ELF-1 (cell line): ENCODE results near the gene IFI27L1.

Experiments used
- DNase-seq: peaks from one replicate; pipeline ENCODE4 v3.0.0-alpha.2; 2016; ENCODE audit warnings: low read depth, low spot score

IFI27L1 gene

DNA sequence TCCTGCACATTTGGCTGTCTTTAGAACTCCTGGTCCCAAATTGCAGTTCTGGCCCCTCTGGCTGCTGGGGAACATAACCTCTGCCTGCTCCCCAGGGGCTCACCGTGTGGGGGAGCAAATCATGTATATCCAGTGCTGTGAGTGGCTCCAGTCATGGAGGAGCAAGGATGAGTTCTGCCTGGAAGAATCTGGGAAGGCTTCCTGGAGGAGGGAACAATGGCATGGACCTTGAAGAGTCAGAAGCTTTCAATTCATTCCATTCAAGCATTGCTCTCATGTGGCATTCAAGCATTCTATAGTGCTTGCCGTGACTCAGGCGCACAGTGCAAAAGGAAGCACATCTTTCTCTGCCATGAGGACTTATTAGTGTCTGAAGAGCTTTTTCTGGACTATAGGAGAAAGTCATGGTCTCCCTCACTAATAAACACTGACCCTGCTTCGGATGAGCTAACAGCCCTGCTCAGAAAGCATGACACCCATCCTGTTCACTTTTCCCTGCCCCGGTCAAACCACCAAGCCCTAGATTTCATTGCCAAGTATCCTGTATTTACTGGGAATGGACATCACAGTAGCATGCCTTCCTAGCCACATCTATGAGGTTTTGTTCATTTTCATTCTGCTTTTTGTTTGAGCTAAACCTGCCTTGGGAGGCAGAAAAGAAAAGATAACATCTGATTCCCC lies 32.9 kb downstream of the IFI27L1 start:
- DNase-seq: no peak

DNA sequence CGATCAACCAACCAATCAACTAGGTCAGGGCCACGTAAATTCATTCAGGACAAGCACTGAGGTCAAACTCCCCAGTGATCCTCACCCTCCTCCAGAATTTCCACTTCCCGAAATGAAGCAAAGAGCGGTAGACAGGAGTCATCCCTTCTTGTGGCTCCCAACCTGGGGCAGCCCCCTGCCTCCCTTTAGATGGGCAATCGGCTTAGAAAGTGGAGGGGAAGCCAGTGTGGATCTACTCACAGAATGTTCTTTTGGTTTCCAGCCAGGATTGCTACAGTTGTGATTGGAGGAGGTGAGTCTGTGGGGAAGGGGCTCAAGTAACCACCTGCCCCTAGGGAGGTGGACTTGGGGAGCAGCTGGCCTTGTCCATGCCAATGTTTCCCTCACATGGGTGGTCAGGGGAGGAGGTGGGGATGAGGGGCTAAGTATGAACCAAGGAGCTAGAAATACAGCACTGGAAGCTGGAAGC lies 33.5 kb downstream of the IFI27L1 start:
- DNase-seq: no peak

DNA sequence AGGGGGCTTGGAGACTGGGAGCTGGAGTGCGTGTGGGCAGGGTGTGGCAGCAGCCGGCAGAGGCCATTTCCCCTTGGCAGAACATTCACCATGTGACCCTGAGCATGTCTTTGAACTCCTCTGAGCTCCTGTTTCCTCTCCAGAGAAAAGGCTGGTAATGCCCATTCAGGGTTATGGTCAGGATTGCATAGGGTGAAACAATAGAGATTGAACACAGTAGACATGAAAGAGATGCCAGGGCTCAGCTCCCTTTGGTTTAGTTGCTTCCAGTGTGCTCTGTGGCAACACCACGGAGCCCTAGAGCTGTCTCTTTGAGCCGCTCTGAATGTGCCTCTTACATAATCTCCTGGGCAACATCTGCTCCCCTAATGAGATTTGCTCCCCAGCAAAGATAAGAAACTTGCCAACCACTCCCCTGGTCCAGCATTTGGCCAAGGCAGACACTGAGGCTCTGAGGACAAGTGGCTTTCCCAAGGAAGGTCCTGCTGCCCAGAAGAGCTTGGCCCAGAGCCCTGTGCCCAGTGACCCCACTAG lies 34.0 kb downstream of the IFI27L1 start:
- no peak for DNase-seq

DNA sequence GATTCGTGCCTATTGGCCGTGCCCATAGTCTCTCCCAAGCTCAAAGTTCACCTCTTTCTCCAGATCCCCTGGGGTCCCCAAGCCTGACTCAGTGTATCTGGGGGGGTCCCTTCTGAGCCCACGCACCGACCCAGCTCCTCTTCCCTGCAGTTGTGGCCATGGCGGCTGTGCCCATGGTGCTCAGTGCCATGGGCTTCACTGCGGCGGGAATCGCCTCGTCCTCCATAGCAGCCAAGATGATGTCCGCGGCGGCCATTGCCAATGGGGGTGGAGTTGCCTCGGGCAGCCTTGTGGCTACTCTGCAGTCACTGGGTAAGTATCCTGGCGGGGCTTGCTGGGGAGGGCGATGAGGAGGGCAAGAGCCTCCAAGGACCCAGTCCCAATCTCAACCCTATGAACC lies 34.5 kb downstream of the IFI27L1 start:
- DNase-seq: no peak

DNA sequence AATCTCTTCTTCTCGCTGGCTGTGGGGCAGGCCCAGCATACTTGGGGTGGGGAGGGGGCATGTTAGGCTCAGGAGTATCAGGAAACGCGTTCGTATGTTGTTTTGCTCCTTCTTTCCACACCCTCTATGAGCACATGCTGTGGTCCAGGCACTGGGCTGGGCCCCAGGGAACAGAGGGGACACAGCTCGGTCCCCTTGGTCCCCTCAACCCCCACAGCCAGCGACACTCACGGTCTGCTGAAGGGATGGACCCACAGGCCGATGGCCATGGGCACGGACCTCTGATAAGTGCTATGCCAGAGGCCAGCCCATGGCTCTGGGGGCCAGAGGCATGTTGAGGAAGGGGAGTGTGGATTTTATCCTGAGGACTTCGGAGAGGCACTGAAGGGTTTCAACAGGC lies 35.6 kb downstream of the IFI27L1 start:
- no peak for DNase-seq

DNA sequence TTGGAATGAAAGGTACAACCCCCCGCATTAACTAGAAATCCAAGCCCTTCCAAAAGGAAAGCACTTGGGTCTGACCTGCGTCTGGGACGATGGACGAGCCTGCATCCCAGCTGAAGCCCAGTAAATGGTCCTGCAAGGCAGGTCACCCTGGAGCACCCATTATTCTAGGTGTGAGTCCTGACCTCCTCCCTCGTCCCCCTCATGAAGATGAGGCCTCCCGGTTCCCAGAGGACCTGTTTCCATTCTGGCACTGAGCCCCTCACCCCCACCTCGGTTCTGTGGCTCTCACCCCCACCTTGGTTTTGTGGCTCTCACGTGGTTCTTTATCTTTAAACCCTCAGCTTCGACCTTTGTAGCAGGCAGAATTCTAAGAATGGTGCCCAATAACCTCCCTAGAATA lies 36.7 kb downstream of the IFI27L1 start:
- DNase-seq: no peak

DNA sequence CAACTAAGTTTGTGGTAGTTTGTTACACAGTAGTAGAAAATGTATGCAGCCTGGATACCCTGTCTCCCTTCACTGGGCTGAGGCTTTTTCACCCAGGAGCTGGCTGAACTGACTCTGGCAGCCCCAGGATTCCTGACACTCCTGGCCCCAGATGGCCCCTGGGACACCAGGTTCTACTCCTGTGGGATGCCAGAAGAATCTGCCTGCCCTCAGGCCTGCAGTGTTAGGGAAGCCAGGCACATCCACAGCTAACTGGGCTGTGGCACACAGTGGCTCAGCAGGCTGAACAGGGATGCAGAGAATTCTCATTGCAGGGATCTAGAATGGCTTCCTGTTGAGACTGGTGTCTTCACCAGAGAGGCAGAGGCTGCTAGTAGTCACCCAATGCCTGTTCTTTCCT lies 38.0 kb downstream of the IFI27L1 start:
- no peak for DNase-seq

DNA sequence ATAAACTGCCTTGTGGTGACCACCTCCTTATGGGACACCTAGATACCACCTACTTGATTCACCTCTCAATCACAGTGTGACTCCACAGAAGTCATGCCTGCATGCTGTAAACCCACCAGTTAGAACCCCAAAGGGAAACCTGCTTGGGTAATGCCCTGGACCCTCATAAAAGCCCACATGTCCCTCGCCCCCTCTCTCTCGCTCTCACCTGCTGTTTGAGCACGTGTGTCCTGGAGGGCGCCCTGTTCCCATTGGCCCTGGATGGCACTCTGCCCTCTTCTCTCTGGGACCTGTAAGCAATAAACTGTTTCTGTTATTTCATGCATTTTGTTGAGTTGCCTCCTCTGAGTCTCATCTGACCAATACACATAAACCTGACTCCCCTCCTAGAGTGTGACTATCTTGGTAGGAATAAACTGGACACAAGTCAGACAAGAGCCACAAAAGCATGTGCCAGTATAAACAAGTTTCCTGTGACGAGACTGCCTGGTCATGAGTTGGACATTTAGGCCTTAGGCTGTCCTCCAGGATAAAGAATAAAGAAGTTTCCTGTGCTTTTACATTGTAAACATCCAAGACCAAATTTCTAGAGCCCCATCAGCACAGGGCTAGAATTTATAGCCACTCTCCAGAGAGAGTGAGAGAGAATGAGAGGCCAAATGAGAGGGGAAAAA lies 39.7 kb downstream of the IFI27L1 start:
- DNase-seq: no peak

DNA sequence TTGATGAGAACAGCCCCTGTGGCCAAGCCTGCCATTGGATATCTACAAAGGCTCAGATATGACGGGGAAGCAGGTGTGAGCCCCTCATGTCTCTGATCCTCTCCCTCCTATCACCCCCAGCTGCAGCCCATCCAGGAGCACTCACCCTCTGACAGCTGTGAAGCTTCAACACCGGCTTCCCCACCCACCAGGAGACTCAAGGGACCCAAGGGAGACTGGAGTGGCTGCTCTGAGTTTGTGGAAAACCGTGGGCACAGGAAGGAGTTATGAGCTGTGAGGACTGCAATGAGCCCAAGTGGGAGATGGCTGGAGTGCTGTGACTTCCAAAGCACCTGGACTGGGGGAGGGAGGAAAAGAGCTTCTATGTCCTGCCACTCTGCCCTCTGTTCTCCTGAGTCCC lies 40.4 kb downstream of the IFI27L1 start:
- DNase-seq: no peak

DNA sequence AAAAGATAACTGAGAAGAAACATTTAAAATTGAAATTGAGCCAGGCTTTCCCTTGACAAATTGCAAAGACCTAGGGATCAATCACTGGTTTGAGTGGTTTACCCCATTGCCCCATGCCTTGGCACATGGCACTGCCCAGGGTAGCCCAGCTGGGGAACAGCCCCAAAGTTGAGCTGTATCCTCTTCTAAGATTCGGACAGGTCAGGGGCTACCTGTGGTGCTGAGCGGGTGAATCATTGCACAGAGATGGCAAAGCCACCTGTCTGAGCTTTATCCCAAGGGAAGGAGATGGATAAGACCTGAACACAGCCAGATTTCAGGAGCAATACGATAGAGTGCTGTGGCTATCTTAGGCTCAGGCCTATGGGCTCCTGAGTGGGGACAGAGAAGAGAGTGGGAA lies 41.3 kb downstream of the IFI27L1 start:
- DNase-seq: no peak

DNA sequence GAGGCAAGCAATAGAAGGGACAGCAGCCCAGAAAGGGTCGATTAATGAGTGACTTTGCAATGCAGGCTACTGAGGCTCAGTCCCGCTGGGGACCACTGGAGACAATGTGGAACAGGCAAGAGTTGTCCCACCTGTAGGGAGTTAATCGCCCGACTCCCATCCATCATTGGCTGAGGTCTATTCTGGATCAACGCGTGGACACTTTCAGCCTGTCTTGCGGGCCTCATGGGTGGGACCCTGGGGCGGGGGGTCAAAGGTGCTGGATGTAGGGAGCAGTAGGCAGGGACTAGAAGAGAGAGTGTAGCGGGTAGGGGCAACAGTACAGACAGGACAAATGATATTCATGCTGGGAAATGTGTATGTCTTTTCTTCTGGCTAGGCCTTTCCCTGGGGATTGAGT lies 42.2 kb downstream of the IFI27L1 start:
- DNase-seq: no peak

DNA sequence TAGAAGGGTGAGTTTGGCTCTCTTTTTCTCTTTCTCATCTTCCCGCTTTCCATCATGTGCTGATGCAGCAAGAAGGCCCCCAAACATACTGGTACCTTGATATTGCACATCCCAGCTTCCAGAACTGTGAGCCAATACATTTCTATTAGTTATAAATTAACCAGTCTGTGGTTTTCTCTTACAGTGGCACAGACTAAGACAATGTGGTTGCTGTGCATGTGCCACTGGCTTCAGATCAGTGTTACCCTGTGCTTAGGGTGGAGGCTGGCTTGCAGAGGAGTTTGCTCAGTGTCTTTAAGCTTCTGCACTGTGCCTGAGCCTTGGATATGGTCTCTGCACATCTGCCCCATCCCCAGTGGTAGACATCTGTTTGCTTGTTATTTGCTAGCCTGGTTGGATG lies 42.8 kb downstream of the IFI27L1 start:
- DNase-seq: no peak

DNA sequence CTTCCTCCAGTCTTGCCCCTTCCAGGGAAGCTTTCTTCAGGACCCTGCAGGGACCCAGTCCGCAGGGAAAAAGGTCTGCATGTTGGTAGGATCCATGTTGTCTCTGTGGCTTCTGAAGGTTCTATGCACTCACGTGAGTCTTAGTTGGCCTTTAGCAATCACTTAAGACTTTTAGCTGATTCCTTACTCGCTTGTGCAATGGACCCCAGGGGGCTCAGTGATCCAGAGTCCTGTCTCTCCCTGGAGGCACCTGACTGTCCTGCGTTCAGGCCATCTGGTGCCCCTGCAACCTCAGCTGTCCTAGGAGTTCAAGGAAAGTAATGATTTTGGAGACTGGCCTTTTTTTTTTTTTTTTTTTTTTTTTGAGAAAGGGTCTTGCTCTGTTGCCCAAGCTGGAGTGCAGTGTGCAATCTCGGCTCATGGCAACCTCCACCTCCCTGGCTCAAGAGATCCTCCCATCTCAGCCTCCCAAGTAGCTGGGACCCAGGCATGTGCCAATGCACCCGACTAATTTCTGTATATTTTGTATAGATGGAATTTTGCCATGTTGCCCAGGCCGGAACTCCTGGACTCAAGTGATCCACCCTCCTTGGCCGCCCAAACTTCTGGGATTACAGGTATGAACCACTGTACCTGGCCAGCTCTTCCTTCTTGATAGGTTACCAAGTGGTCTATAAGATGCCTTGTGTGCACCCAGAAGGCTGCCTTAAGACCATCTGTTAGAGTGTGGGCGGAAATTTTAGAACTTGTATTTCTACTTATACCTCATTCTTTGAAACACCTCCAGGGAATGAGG lies 43.7 kb downstream of the IFI27L1 start:
- no peak for DNase-seq

DNA sequence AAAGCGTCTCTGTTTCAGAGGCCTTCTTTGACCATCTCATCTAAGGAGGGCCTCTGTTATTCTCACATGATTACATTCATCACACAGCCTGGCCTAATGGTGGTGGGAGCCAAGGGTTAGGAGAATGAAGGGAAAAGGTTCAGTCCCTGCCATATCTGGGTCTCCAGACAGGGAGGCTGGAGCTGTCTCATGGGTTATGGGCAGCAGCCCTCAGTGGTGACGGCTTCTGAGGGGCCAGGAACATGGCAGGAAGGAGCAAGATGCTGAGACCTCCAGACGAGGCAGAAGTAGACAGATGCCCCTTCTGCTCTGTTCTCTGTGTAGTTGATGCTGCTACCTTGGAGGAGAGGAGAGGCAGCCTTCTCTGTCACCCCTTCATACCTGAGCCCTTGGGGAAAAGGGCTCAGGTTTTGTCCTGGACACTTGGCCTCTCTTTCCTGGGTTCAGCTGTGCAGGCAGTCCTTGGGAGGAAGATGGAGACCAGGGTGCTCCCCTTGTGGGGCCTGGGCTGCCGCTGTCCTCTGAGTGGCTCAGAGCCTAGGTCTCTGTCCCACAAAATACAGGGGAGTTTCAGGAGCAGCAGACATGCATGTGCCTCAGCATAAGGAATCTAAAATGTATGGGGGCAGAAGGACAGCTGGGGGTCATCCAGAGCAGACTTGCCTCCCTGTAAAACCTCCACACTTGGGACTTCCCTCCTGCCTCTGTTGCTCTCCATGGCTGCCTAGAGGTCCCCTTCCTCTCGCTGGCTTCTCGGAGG lies 44.7 kb downstream of the IFI27L1 start:
- no peak for DNase-seq

DNA sequence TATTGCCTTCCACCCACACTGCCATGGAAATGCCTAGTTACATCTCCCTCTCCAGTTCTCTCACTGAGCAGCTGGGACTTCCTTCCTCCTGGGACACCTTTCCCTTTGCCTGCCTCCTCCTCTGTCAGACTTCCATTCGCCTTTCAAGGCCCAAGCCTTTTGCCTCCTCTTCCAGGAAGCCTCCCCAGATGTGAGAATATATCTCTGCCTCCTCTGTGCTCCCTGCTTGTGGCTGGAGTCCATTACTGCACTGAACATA lies 45.2 kb downstream of the IFI27L1 start:
- DNase-seq: no peak

DNA sequence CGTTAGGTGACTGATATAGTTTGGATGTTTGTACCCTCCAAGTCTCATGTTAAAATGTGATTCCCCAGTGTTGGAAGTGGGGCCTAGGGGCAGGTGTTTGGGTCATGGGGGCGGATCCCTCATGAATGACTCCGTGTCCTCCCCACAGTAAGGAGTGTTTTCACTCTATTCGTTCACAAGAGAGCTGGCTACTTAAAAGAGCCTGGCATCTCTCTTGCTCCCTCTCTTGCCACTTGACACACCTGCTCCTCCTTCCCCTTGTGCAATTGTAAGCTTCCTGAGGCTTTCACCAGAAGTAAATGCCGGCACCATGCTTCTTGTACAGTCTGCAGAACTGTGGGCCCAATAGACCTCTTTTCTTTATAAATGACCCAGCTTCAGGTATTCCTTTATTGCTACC lies 45.7 kb downstream of the IFI27L1 start:
- DNase-seq: no peak

DNA sequence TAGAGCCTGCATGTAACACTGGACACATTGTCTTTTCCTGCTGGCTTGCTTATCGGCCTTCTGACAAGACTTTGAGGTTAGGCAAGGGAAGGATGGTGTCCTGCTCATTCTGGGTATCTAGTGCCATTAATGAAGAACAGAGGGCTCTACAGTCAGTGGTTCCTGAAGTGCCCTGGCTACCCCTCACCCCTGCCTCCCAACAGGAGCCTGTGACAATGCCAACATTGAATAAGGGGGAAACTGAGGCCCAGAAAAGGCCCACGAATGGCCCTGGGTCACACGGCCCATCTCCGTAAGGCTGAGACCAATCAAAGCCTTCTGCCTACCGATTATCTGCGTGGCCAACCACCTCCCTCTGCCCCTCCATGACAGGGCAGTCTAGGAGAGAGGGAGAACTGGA lies 46.2 kb downstream of the IFI27L1 start:
- DNase-seq: no peak

DNA sequence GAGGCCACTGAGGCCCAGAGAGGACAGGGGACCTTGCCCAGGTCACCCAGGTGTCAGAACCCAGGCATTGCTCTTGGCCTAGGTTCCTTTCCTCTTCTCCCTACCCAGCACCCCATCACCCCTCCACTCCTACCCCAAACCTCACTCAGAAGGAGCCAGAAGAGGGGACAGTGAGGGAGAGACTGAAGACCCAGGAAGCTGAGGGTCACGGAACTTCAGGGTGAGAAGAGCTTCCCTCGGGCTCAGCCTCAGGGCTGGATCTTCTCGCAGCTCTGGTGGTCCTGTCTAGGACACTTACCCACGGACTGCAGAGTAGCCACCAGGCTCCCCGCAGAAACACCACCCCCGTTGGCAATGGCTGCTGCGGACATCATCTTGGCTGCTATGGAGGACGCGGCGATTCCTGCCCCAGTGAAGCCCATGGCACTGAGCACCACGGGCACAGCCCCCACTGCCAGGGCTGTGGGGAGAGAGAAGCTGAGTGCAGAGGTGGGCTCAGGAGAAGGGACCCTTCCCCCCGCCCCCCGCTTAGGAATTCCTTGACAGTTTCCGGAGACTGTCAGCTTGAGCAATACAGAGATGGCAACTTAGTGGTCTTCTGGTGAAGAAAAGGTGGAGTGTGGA lies 47.2 kb downstream of the IFI27L1 start:
- no peak for DNase-seq

DNA sequence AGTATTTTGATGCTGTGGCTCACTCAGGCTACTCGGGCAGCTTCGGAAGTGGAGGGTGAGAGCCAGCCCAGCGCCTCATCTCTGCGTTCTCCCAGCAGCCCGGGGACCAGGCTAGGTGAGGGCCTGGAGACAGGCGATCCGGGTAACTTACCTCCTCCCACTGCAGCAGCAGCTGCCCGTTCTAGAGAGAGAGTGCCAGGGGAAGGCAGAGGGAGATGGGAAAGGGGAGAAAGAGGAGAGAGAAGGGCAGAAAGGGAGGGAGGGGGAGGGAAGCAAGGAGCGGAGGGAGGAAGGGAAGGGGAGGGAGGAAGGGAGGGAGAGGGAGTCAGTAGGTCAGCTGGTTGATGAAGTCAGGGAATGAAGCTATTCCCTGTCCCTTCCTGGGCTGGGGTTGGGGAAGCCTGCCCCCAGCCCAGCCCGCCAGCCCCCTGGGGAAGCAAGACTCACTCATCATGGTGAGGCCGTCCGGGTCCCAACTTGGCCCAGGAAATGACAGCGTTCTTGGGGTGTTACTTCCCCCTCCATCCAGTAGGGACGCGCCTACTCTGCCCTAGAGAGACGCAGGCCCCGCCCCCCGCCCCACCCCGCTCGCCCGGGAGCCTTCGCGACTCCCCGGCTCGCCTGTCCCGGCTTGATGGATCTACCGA lies 48.1 kb downstream of the IFI27L1 start, which contains the start of gene IFI27L2:
TSS of gene IFI27L2 (minus strand) at position 494 of the 647 bp plus-strand sequence. CDS start at position 454, 40 bp downstream.
- DNase-seq: peak; percentile 86

DNA sequence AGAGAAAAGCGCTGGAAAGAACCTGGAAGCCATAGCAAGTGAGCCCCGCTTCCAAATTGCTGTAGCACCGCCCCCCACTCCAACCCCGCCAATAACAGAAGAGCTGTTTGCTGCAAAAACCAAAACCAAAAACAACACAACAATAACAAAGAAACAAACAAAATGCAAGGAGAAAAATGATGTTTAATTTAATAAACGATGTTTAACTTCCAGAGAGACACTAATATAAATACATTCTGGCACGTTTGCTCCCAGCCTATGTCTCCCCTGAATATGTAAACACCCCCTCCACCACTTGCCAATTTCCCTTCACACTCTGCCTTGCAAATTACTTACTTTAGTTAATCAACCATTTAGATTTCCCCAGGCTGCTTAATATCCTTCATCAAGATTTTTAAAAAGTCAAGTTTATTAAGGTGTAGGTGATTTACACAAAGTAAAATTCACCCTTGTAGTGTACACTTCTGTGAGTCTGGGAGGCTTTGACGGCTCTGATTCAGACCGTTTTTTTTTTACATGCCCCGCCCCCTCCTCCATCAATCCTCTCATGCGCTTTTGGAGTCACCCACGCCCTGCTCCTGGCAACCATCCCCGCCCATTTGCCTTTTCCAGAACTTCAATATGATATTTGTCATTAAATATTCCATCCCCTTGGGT lies 48.8 kb downstream of the IFI27L1 start:
- DNase-seq: peak; percentile 42
